K562 (cell line): Measurements from ENCODE around the gene NR2F2. TPM values are rescaled to one million over a fixed set of nuclear protein-coding genes. Genes with fewer than 3 reads are reported as not detected.

Experiments used
- ATAC-seq: fragments of 200-7000 bp; cut with Tn5 transposase; 3 replicates; pipeline ENCODE4 v1.9.1; 2020; ENCODE audit warnings: moderate library complexity
- BruUV-seq: library from RNA; stranded (reverse); fragments of 400-500 nt; replicated peaks from 2 replicates; lab custom pipeline; 2021; lab: Mats Ljungman, UMichigan
- CTCF ChIA-PET: fragments of 300-600 bp; formaldehyde crosslinking; extraction: SDS; loops from one replicate; lab custom pipeline; 2021; ENCODE audit warnings: low intra/inter-chr PET ratio; lab: Yijun Ruan, JAX
- POLR2A ChIA-PET: fragments of 300-600, 350-650 bp; sonication (Branson Sonifier 250); formaldehyde crosslinking; extraction: SDS; loops from one replicate; lab custom pipeline; 2021; ENCODE audit warnings: antibody characterized with exemption, inconsistent platforms; lab: Yijun Ruan, JAX
- DNase-seq, 4 experiments: peaks; one replicate each; pipeline versions ENCODE4 v3.0.0 to v3.0.0-alpha.2; 2011 to 2018; ENCODE audit warnings: low spot score in 3 of 4, mixed read lengths in 3 of 4; ENCODE audit errors: extremely low read depth in 1 of 4
- FAIRE-seq: peaks from 2 replicates; lab custom pipeline; 2011; peaks lifted over from hg19 to GRCh38; lab: Jason Lieb, UNC
- H2AFZ ChIP-seq: 2 replicates; pipeline ENCODE4 v1.6.0; 2011; ENCODE audit warnings: low read depth, low read length, control low read depth, inconsistent platforms
- H3K27ac ChIP-seq: fragments of 200-600 bp; 3 replicates; pipeline ENCODE4 v1.8.0; 2011; ENCODE audit warnings: low read depth, mild to moderate bottlenecking, control low read depth, inconsistent platforms, low read length, moderate library complexity, mixed read lengths; ENCODE audit errors: extremely low read depth
- H3K27me3 ChIP-seq, 2 experiments: fragments of 300-600 bp in 1 of 2; 2 replicates in 1 of 2; 3 replicates in 1 of 2; pipeline versions ENCODE4 v1.6.0 to v1.8.0; 2011; ENCODE audit warnings: inconsistent platforms in 2 of 2, low read length in 2 of 2, mild to moderate bottlenecking in 1 of 2, mixed read lengths in 1 of 2, moderate library complexity in 1 of 2; ENCODE audit not compliant: control insufficient read depth in 2 of 2, insufficient read depth in 2 of 2
- H3K36me3 ChIP-seq: fragments of 300-600 bp; 3 replicates; pipeline ENCODE4 v1.8.0; 2011; ENCODE audit warnings: mild to moderate bottlenecking, low read length, inconsistent platforms; ENCODE audit not compliant: control insufficient read depth, insufficient read depth
- H3K4me1 ChIP-seq, 2 experiments: fragments of 200-600 bp in 1 of 2; replicated peaks in 1 of 2; 2 replicates in 1 of 2; 3 replicates in 1 of 2; pipeline versions ENCODE4 v1.5.1 to v1.8.0; 2011; ENCODE audit warnings: inconsistent platforms in 2 of 2, low read length in 2 of 2, mild to moderate bottlenecking in 1 of 2, mixed read lengths in 1 of 2, moderate library complexity in 1 of 2; ENCODE audit not compliant: control insufficient read depth in 2 of 2, insufficient read depth in 2 of 2
- H3K4me2 ChIP-seq: 2 replicates; pipeline ENCODE4 v1.6.1; 2011; ENCODE audit warnings: low read length, control low read depth, inconsistent platforms, mixed read lengths; ENCODE audit not compliant: insufficient read depth
- H3K4me3 ChIP-seq: fragments of 200-600 bp; sonication (generic), shearing (Covaris generic); 2 replicates; pipeline ENCODE4 v1.5.1; 2016; ENCODE audit warnings: control low read depth, inconsistent platforms
- H3K79me2 ChIP-seq: fragments of 200-600 bp; 3 replicates; pipeline ENCODE4 v1.8.0; 2011; ENCODE audit warnings: low read length, inconsistent platforms; ENCODE audit not compliant: control insufficient read depth, insufficient read depth
- H3K9ac ChIP-seq, 2 experiments: 2 replicates each; pipeline versions ENCODE4 v1.6.0 to v1.6.1; 2011; ENCODE audit warnings: low read depth in 2 of 2, low read length in 2 of 2, control low read depth in 1 of 2, inconsistent platforms in 1 of 2, mild to moderate bottlenecking in 1 of 2, mixed read lengths in 1 of 2; ENCODE audit not compliant: insufficient read depth in 1 of 2
- H3K9me1 ChIP-seq: one replicate; pipeline ENCODE4 v1.6.0; 2011; ENCODE audit warnings: inconsistent platforms, mild to moderate bottlenecking, low read length, moderate library complexity; ENCODE audit not compliant: control insufficient read depth, insufficient read depth
- H3K9me3 ChIP-seq: replicated peaks from 2 replicates; pipeline ENCODE4 v1.5.1; 2011; ENCODE audit warnings: low read depth, low read length, inconsistent platforms; ENCODE audit not compliant: control insufficient read depth, insufficient read depth
- H4K20me1 ChIP-seq: replicated peaks from 2 replicates; pipeline ENCODE4 v1.6.1; 2011; ENCODE audit warnings: low read length, inconsistent platforms, mixed read lengths; ENCODE audit not compliant: control insufficient read depth, insufficient read depth
- ASH1L ChIP-seq: fragments of 450-650 bp; IDR thresholded peaks from 2 replicates; pipeline ENCODE4 v1.6.1; 2018; ENCODE audit warnings: borderline replicate concordance, mild to moderate bottlenecking, low read depth; ENCODE audit not compliant: partially characterized antibody
- CHCHD3 ChIP-seq: fragments of 250-450 bp; sonication (Bioruptor Pico); IDR thresholded peaks from 2 replicates; pipeline ENCODE4 v2.1.2; 2022; ENCODE audit warnings: mild to moderate bottlenecking
- HMGN3 ChIP-seq: IDR thresholded peaks from 2 replicates; pipeline ENCODE4 v1.6.1; 2011; ENCODE audit warnings: borderline replicate concordance, low read depth, mild to moderate bottlenecking, mixed read lengths, low read length; ENCODE audit not compliant: insufficient read length; ENCODE audit errors: extremely low read depth
- KLF1 ChIP-seq: fragments of 450-650 bp; IDR thresholded peaks from 2 replicates; pipeline ENCODE4 v1.6.1; 2016; ENCODE audit warnings: missing genetic modification characterization, missing compliant biosample characterization
- MAZ ChIP-seq, 2 experiments: fragments of 450-650 bp in 1 of 2; sonication (generic) in 1 of 2; formaldehyde crosslinking; IDR thresholded peaks in 1 of 2; conservative IDR thresholded peaks in 1 of 2; 2 replicates each; pipeline versions ENCODE4 v1.4.0 to v1.5.0; 2020; ENCODE audit warnings: mild to moderate bottlenecking in 1 of 2, missing genetic modification reagents in 1 of 2
- NCOA4 ChIP-seq: fragments of 450-650 bp; IDR thresholded peaks from 2 replicates; pipeline ENCODE4 v1.6.1; 2018; ENCODE audit warnings: mild to moderate bottlenecking; ENCODE audit not compliant: partially characterized antibody
- NFE2 ChIP-seq: IDR thresholded peaks from 2 replicates; pipeline ENCODE4 v1.6.1; 2014; ENCODE audit warnings: antibody characterized with exemption, low read depth
- RBM22 ChIP-seq: fragments of 200-400 bp; formaldehyde crosslinking; IDR thresholded peaks from 2 replicates; pipeline ENCODE4 v1.6.1; 2018; ENCODE audit warnings: low read length, low read depth; ENCODE audit not compliant: poor library complexity, severe bottlenecking
- SPI1 ChIP-seq: IDR thresholded peaks from 2 replicates; pipeline ENCODE4 v1.6.1; 2011; ENCODE audit warnings: low read depth, low read length, control low read depth, borderline replicate concordance
- TGIF2 ChIP-seq: sonication (generic); formaldehyde crosslinking; IDR thresholded peaks from 2 replicates; pipeline ENCODE4 v1.8.1; 2022; ENCODE audit warnings: mild to moderate bottlenecking, missing genetic modification reagents, moderate library complexity
- XRCC4 ChIP-seq: IDR thresholded peaks from one replicate; pipeline ENCODE4 v1.6.1; 2011; ENCODE audit not compliant: insufficient read depth, insufficient read length; ENCODE audit errors: extremely low read depth
- XRCC5 ChIP-seq: fragments of 200-400 bp; formaldehyde crosslinking; IDR thresholded peaks from 2 replicates; pipeline ENCODE4 v1.6.1; 2017; ENCODE audit warnings: low read depth, mild to moderate bottlenecking, low read length
- ZFPM2 ChIP-seq: fragments of 250-450 bp; sonication (Bioruptor Pico); IDR thresholded peaks from 2 replicates; pipeline ENCODE4 v1.5.1; 2022; ENCODE audit warnings: mild to moderate bottlenecking
- WGBS: fragments of 100-300 bp; shearing (Covaris generic); methylation state at CpG from one replicate; pipeline ENCODE4 v1.1.6; 2016; ENCODE audit warnings: low coverage, mixed read lengths; ENCODE audit not compliant: insufficient coverage; ENCODE audit errors: missing lambda C conversion rate; 5-methylcytosine and 5-hydroxymethylcytosine counted together
- in situ Hi-C: fragments of 300-500 bp; cut with MboI; formaldehyde crosslinking; loops from 4 replicates; pipeline ENCODE4 v1.15.0; 2018; ENCODE audit warnings: inconsistent platforms, mixed read lengths
- intact Hi-C: fragments of 100-400 bp; cut with micrococcal nuclease; formaldehyde crosslinking; loops from 2 replicates; pipeline ENCODE4 v1.14.2; 2022
- polyA plus RNA-seq, 8 experiments: library from polyadenylated mRNA; depleted of rRNA in 4 of 8; stranded (reverse) in 5 of 8; unstranded in 3 of 8; fragments of >200 nt; fragmentation: Nextera tagmentation in 2 of 8; fragmentation: Illumina TruSeq in 1 of 8; extraction: Ambion mirVana in 2 of 8; extraction: Trizol in 1 of 8; gene quantifications; 2 replicates each; pipeline versions ENCODE4 v1.2.1 to v1.2.3, GENCODE V29; 2011 to 2014; ENCODE audit warnings: inconsistent platforms in 1 of 8, missing spikeins in 1 of 8
- total RNA-seq, 7 experiments: library from RNA; depleted of rRNA in 6 of 7; stranded (reverse); fragments of >200 nt in 6 of 7; fragmentation: Illumina TruSeq in 2 of 7; extraction: Trizol in 2 of 7; gene quantifications; 2 replicates each; pipeline versions ENCODE4 v1.2.1 to v1.2.3, GENCODE V29; 2011 to 2021; ENCODE audit warnings: low replicate concordance in 1 of 7
- TF ChIP-seq, protein P1 (sequence below): fragments of 450-650 bp; formaldehyde crosslinking; IDR thresholded peaks from 2 replicates; pipeline ENCODE4 v1.4.0; 2022; ENCODE audit warnings: mild to moderate bottlenecking, moderate library complexity
- TF ChIP-seq, protein P2 (sequence below): IDR thresholded peaks from 2 replicates; pipeline ENCODE4 v1.6.1; 2011; ENCODE audit warnings: borderline replicate concordance, low read depth, mild to moderate bottlenecking, moderate library complexity, low read length; ENCODE audit not compliant: insufficient read depth, poor library complexity, severe bottlenecking

NR2F2 gene
- total and polyA plus RNA-seq, 9 of the 15 experiments (the other 6 are each of a cell fraction or from before 2014, with no cell fraction given): 6.0 to 51.8 (median 11.1) TPM

DNA sequence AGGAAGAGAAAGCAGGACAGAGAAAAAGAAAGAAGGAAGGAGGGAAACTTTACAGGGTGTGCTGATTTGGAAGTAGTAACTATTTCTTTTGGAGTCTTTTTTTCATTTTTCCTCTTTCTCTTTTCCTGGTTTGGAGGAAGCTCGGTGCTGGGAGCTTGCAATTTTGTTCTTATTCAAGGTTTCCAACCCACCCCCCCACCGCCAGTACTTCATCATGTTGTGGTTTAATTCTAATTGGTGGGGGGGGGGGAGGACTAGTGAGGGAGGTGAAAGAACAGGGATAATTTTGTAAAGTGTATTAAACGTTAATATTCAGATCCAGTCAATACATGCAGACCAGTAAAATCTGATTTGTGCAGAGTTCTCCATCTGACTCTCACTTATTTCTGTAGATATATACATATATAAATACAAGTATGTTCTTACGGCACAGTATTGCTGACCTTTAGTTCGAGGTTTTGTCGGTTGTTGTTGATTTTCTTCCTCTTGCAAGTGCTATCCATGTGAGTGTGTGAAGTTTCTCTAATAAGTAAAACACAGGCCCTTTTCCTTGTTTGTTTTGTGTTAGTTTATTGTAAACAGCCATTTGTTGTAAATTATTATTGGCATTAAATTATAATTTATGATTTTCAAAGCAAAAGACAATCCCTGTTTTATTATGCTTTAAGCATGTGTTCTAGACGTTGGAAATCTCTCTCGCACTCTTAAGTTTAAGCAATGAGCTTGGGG lies 9.3 kb downstream of the NR2F2 start (continued):
- TF ChIP-seq MAZ (CRISPR knock-in tag; conservative IDR thresholded peaks at IDR 0.05 in 1 of 2, IDR thresholded peaks at IDR 0.05 in 1 of 2): no peak

DNA sequence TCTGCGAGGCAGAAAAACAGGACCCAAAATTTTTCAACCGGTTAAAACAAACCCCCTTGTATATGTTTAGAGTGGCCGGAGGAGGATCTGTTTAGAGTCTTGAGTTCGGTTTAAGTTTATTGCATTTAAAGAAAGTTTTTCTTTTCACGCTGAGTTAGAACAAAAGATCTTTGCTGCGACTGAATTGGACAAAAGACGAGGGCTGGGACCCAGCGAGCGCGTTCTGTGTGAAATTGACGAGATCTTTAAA lies 9.8 kb downstream of the NR2F2 start:
- intact Hi-C loops (no loop called here), in situ Hi-C loops (loop anchor here (25.0 kb wide), 1 partner anchor 897 kb away; no protein-coding TSS in a partner anchor)
- Histone ChIP-seq H3K9me3 (peaks cover 2% of the 10 kb centered on the region; the same call in 1 of the 2 replicates), H3K79me2 (peaks cover 79% of the 10 kb centered on the region), H3K36me3 (peaks cover 97% of the 10 kb centered on the region), H3K9me1 (no peaks in the 10 kb centered on the region), H3K27me3 (no peaks in the 10 kb centered on the region), H3K4me3 (no peak overlapping the region), H3K4me2 (no peak overlapping the region), H4K20me1 (peaks cover 12% of the 10 kb centered on the region), H3K4me1 (peaks cover 13 to 24% of the 10 kb centered on the region in 2 experiments), H3K27ac (no peak overlapping the region), H3K9ac (no peak overlapping the region), H2AFZ (no peak overlapping the region)
- CTCF ChIA-PET: no interaction called here
- WGBS: 97% methylated on average over 11 of the region's 11 CpGs
- no peak for ATAC-seq
- POLR2A ChIA-PET: no interaction called here
- no TSS peak for BruUV-seq
- no peak for DNase-seq
- no peak for FAIRE-seq
- TF ChIP-seq, protein P1, sequence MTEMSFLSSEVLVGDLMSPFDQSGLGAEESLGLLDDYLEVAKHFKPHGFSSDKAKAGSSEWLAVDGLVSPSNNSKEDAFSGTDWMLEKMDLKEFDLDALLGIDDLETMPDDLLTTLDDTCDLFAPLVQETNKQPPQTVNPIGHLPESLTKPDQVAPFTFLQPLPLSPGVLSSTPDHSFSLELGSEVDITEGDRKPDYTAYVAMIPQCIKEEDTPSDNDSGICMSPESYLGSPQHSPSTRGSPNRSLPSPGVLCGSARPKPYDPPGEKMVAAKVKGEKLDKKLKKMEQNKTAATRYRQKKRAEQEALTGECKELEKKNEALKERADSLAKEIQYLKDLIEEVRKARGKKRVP: no peak
- TF ChIP-seq SPI1 (no peak), TGIF2 (CRISPR knock-in tag) (no peak), NFE2 (no peak), RBM22 (no peak), NCOA4 (no peak), ASH1L (no peak), CHCHD3 (no peak), XRCC5 (no peak), ZFPM2 (CRISPR knock-in tag) (no peak), HMGN3 (no peak), KLF1 (tag) (no peak), XRCC4 (no peak)
- TF ChIP-seq, protein P2, sequence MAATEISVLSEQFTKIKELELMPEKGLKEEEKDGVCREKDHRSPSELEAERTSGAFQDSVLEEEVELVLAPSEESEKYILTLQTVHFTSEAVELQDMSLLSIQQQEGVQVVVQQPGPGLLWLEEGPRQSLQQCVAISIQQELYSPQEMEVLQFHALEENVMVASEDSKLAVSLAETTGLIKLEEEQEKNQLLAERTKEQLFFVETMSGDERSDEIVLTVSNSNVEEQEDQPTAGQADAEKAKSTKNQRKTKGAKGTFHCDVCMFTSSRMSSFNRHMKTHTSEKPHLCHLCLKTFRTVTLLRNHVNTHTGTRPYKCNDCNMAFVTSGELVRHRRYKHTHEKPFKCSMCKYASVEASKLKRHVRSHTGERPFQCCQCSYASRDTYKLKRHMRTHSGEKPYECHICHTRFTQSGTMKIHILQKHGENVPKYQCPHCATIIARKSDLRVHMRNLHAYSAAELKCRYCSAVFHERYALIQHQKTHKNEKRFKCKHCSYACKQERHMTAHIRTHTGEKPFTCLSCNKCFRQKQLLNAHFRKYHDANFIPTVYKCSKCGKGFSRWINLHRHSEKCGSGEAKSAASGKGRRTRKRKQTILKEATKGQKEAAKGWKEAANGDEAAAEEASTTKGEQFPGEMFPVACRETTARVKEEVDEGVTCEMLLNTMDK: no peak
